B cell (primary cell): ENCODE results near the gene MBTPS1. TPM values are rescaled to one million over a fixed set of nuclear protein-coding genes. Genes with fewer than 3 reads are reported as not detected.

Source experiments
- ATAC-seq: fragments of 200-7000 bp; cut with Tn5 transposase; one replicate; pipeline ENCODE4 v1.10.0; 2021; ENCODE audit warnings: low read depth, mild to moderate bottlenecking, moderate number of reproducible peaks, moderate library complexity
- CTCF ChIA-PET: fragments of 350-600 bp; sonication (Branson Sonifier 250); formaldehyde crosslinking; loops from one replicate; lab custom pipeline; 2021; ENCODE audit warnings: antibody characterized with exemption, inconsistent platforms; lab: Charles Lee
- POLR2A ChIA-PET: fragments of 350-600 bp; sonication (Branson Sonifier 250); formaldehyde crosslinking; loops from one replicate; lab custom pipeline; 2021; ENCODE audit warnings: antibody characterized with exemption; lab: Charles Lee
- DNase-seq: peaks from one replicate; pipeline ENCODE4 v3.0.0; 2013
- H2AFZ ChIP-seq: 2 replicates; pipeline ENCODE4 v1.6.1; 2012; ENCODE audit warnings: mild to moderate bottlenecking, low read depth, low read length; ENCODE audit not compliant: insufficient read depth, poor library complexity, severe bottlenecking
- H3K27ac ChIP-seq, 2 donors: 1 replicate in 1 of 2; 2 replicates in 1 of 2; pipeline ENCODE4 v1.5.1; 2012 to 2013; ENCODE audit warnings: low read length in 2 of 2, mild to moderate bottlenecking in 2 of 2, moderate library complexity in 1 of 2
- H3K27me3 ChIP-seq, 4 experiments: fragments of 200-600 bp in 1 of 4; sonication (generic) in 1 of 4; replicated peaks in 1 of 4; 1 replicate in 2 of 4; 2 replicates in 2 of 4; pipeline versions ENCODE4 v1.6.1 to v1.7.0; 2013 to 2016; ENCODE audit warnings: low read length in 3 of 4, mild to moderate bottlenecking in 2 of 4, mixed read lengths in 1 of 4, moderate library complexity in 1 of 4; ENCODE audit not compliant: insufficient read depth in 4 of 4, control insufficient read depth in 3 of 4; ENCODE audit errors: control extremely low read depth in 1 of 4
- H3K36me3 ChIP-seq, 2 experiments: replicated peaks in 1 of 2; 1 replicate in 1 of 2; 2 replicates in 1 of 2; pipeline versions ENCODE4 v1.6.1 to v1.7.1; 2013; ENCODE audit warnings: low read length in 1 of 2; ENCODE audit not compliant: insufficient read depth in 2 of 2, control insufficient read depth in 1 of 2; ENCODE audit errors: control extremely low read depth in 1 of 2, extremely low read depth in 1 of 2
- H3K4me1 ChIP-seq, 2 donors: fragments of 200-600 bp in 1 of 2; sonication (generic) in 1 of 2; 1 replicate in 1 of 2; 2 replicates in 1 of 2; pipeline versions ENCODE4 v1.5.1 to v1.6.1; 2013 to 2017; ENCODE audit warnings: low read length in 2 of 2; ENCODE audit not compliant: control insufficient read depth in 2 of 2, insufficient read depth in 2 of 2
- H3K4me2 ChIP-seq: replicated peaks from 2 replicates; pipeline ENCODE3; 2012; ENCODE audit warnings: mild to moderate bottlenecking, low read depth, low read length; ENCODE audit not compliant: poor library complexity, severe bottlenecking
- H3K4me3 ChIP-seq, 5 experiments: fragments of 200-600 bp in 1 of 5; sonication (generic) in 1 of 5; 1 replicate in 3 of 5; 2 replicates in 2 of 5; pipeline versions ENCODE4 v1.5.1 to v1.7.0; 2011 to 2016; ENCODE audit warnings: low read length in 4 of 5, mild to moderate bottlenecking in 4 of 5, low read depth in 2 of 5, control low read depth in 1 of 5, moderate library complexity in 1 of 5; ENCODE audit not compliant: insufficient read depth in 1 of 5; ENCODE audit errors: control extremely low read depth in 1 of 5, extremely low read depth in 1 of 5
- H3K79me2 ChIP-seq: fragments of 200-600 bp; sonication (generic); one replicate; pipeline ENCODE4 v1.6.0; 2016; ENCODE audit warnings: low read length; ENCODE audit not compliant: control insufficient read depth, insufficient read depth
- H3K9ac ChIP-seq: fragments of 200-600 bp; sonication (generic); 2 replicates; pipeline ENCODE4 v1.6.1; 2017; ENCODE audit warnings: mild to moderate bottlenecking, low read length, moderate library complexity
- H3K9me3 ChIP-seq, 3 donors: one replicate each; pipeline versions ENCODE4 v1.6.1 to v1.7.1; 2013; ENCODE audit warnings: low read length in 2 of 3; ENCODE audit not compliant: control insufficient read depth in 2 of 3, insufficient read depth in 1 of 3; ENCODE audit errors: control extremely low read depth in 1 of 3
- H4K20me1 ChIP-seq: 2 replicates; pipeline ENCODE4 v1.6.0; 2012; ENCODE audit warnings: mild to moderate bottlenecking, low read length; ENCODE audit not compliant: insufficient read depth, control insufficient read depth, poor library complexity, severe bottlenecking
- H3K27ac Mint-ChIP-seq: one replicate; pipeline ENCODE4 v1.8.0; 2021; ENCODE audit warnings: mixed read lengths
- H3K27me3 Mint-ChIP-seq: one replicate; pipeline ENCODE4 v1.8.0; 2021; ENCODE audit warnings: mixed read lengths
- H3K4me1 Mint-ChIP-seq: one replicate; pipeline ENCODE4 v1.8.0; 2021; ENCODE audit warnings: mixed read lengths
- H3K4me3 Mint-ChIP-seq: one replicate; pipeline ENCODE4 v1.8.0; 2021; ENCODE audit warnings: mixed read lengths
- H3K9me3 Mint-ChIP-seq: one replicate; pipeline ENCODE4 v1.8.0; 2022; ENCODE audit warnings: mixed read lengths; ENCODE audit not compliant: insufficient read depth
- CTCF ChIP-seq: fragments of 200-600 bp; IDR thresholded peaks from one replicate; pipeline ENCODE4 v1.8.0; 2022; ENCODE audit warnings: antibody characterized with exemption, mild to moderate bottlenecking
- EZH2 ChIP-seq: IDR thresholded peaks from 2 replicates; pipeline ENCODE4 v1.6.1; 2012; ENCODE audit warnings: borderline replicate concordance, low read depth, mild to moderate bottlenecking, moderate library complexity, low read length; ENCODE audit not compliant: insufficient read depth, poor library complexity, severe bottlenecking
- WGBS: methylation state at CpG from one replicate; pipeline ENCODE4 v1.1.5; 2013; ENCODE audit warnings: missing lambda C conversion rate; ENCODE audit not compliant: insufficient coverage; 5-methylcytosine and 5-hydroxymethylcytosine counted together
- intact Hi-C: fragments of 100-400 bp; cut with micrococcal nuclease; formaldehyde crosslinking; loops from one replicate; pipeline ENCODE4 v1.10.0; 2022
- polyA plus RNA-seq: library from polyadenylated mRNA; depleted of rRNA; stranded (reverse); fragments of >200 nt; gene quantifications from 2 replicates; pipeline ENCODE4 v1.2.3, GENCODE V29; 2012
- total RNA-seq, 2 donors: library from RNA; stranded (reverse); fragments of 120-200 nt in 1 of 2; gene quantifications; 1 replicate in 1 of 2; 2 replicates in 1 of 2; pipeline versions ENCODE4 v1.2.3 to v1.2.4, GENCODE V29; 2013 to 2022

The MBTPS1 gene
- total and polyA plus RNA-seq, 2 donors (not counting 1 experiment from before 2014, with no cell fraction given), result 85.9 to 120 TPM

GRCh38 chr16:84058664-84059063, 58.1 kb downstream of the MBTPS1 start:
- Histone ChIP-seq H3K9ac (no peak overlapping the region), H3K4me3 (no peak overlapping the region), H2AFZ (no peak overlapping the region), H3K4me1 (no peaks in the 10 kb centered on the region), H3K4me2 (no peak overlapping the region), H4K20me1 (no peaks in the 10 kb centered on the region), H3K27ac (no peak overlapping the region), H3K79me2 (no peaks in the 10 kb centered on the region), H3K9me3 (no peaks in the 10 kb centered on the region), H3K36me3 (peaks cover 12 to 92% of the 10 kb centered on the region in 2 experiments), H3K27me3 (no peaks in the 10 kb centered on the region)
- no peaks in the 10 kb centered on the region for H3K9me3 Mint-ChIP-seq
- 95% methylated on average over 11 of the region's 11 CpGs for WGBS
- TF ChIP-seq CTCF (no peak), EZH2 (no peak)
- intact Hi-C loops, result no loop called here
- no peaks in the 10 kb centered on the region for H3K4me1 Mint-ChIP-seq
- ChIA-PET CTCF (interaction anchor here (1.5 kb wide), 1 partner anchor 26 kb away, joined by 3 read pairs; no protein-coding TSS in a partner anchor), POLR2A (no interaction called here)
- no peak for ATAC-seq
- H3K27me3 Mint-ChIP-seq, result no peaks in the 10 kb centered on the region
- DNase-seq, result no peak
- no peak overlapping the region for H3K4me3 Mint-ChIP-seq
- no peak overlapping the region for H3K27ac Mint-ChIP-seq

- H3K27me3 Mint-ChIP-seq, result no peaks in the 10 kb centered on the region
- no peaks in the 10 kb centered on the region for H3K27me3 ChIP-seq
- no peak overlapping the region for H3K27ac ChIP-seq
- H2AFZ ChIP-seq, result no peak overlapping the region
- 91% methylated on average over 9 of the region's 15 CpGs for WGBS
- peaks cover 12 to 96% of the 10 kb centered on the region in 2 experiments for H3K36me3 ChIP-seq
- no peaks in the 10 kb centered on the region for H3K9me3 Mint-ChIP-seq
- no peaks in the 10 kb centered on the region for H3K4me1 ChIP-seq
- no peaks in the 10 kb centered on the region for H3K9me3 ChIP-seq
- H3K4me2 ChIP-seq, result no peak overlapping the region
- ChIA-PET CTCF (interaction anchor here (1.5 kb wide), 1 partner anchor 26 kb away, joined by 3 read pairs; no protein-coding TSS in a partner anchor), POLR2A (no interaction called here)
- H3K4me3 ChIP-seq, result no peak overlapping the region
- no peak for ATAC-seq
- no peak overlapping the region for H3K9ac ChIP-seq
- no peak overlapping the region for H3K27ac Mint-ChIP-seq
- intact Hi-C loops, result no loop called here
- no peaks in the 10 kb centered on the region for H3K4me1 Mint-ChIP-seq
- H3K4me3 Mint-ChIP-seq, result no peak overlapping the region
- no peaks in the 10 kb centered on the region for H4K20me1 ChIP-seq
- no peak for DNase-seq
- no peaks in the 10 kb centered on the region for H3K79me2 ChIP-seq
- TF ChIP-seq EZH2 (no peak), CTCF (no peak)
Measured at GRCh38 chr16:84058211-84058610, 58.5 kb downstream of the MBTPS1 start.
